ENCODE measurements around the gene ABCG8. TPM values are rescaled to one million over a fixed set of nuclear protein-coding genes. Genes with fewer than 3 reads are reported as not detected.

ABCG8 gene
- total RNA-seq (2014; rRNA removed; shearing (Covaris generic)): not detected in 2 replicates

DNA sequence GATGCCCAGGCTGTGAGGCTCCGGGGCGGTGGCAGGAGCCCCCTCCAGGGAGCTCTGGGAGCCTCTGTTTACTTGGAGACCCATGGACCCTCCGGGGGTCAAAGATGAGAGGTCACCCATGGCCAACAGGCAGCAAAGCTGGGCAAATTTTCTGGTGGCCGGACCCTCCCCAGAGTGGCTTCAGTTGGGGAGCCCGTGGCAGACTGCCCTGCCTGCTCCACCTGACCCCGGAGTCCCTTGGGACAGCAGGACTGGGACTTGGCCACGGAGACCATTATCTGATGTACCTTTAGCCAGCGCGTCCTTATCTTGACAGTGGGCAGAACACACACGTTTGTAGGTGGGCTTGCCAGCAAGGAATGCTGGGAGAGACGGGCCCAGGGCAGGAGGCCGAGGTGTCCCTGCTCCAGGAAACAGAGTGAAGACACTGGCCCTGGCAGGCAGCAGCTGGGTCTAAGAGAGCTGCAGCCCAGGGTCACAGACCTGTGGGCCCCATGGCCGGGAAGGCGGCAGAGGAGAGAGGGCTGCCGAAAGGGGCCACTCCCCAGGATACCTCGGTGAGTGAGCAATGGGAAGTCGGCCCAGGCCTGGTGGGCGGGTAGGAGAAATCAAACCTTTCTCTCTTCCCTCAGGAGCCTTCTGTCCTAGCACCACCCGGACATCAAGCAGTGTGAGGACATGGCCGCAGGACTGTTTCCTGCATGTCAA is at the start of gene ABCG8, which contains the start of gene ABCG5:
TSS of gene ABCG8 (plus strand) at position 412 of the 708 bp plus-strand sequence. CDS start at position 495, 83 bp downstream.
TSS of gene ABCG5 (minus strand) at position 280 of the 708 bp plus-strand sequence. CDS start at position 120, 160 bp downstream.
- DNase-seq (ENCODE audit: low spot score): no peak
- in situ Hi-C loops (cut with HindIII; ENCODE audit: low sequenced_read_pairs): no loop called here

DNA sequence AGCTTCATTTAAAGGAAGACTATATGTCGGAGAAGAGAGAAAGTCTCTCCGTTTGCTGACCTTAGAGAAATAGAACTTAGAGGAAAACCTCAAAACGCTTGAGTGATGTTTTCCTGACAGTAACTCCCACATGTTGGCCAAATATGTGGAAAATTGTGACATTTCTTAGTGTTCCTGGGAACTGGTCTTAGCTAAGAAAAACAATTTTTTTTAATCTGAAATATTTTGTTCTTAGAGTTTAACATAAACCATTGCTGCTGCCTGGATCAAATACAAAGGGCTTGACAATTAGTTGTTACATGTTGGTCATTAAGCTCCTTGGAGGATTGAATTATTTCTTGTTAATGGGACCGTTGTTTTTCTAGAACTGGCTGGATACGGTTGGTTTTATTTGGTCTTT is 48.6 kb upstream of the ABCG8 start:
- DNase-seq (ENCODE audit: low spot score): no peak
- in situ Hi-C loops (cut with HindIII; ENCODE audit: low sequenced_read_pairs): no loop called here

DNA sequence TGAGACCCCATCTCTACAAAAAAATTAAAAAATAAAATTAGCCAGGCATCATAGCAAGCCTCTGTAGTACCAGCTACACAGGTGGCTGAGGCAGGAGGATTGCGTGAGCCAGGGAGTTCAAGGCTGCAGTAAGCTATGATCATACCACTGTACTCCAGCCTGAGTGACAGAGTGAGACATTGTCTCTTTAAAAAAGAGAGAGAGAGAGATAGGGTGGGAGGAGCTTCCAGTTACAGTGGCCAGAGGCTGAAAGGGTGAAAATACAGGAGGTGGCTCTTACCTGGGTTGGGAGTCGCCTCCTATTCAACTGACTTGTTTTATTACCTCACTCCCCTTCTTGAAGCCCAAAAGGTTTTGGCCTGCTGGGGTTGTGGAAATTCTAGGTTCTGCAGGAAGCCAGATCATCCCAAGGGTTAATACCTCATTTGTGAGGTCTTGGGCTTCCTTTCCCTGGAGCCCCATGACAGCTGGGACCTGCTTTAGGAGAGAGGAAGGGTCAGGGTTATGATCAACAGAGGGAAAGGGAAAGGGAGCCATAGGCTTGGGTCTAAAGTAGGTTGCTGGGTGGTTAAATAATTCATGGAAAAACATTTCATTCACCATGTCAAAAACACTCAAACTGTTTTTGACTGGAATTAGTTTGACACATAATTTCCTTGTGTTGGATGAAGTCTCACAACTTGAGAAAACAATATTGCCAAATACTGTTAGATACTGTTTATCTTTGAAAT is 47.6 kb upstream of the ABCG8 start:
- DNase-seq (ENCODE audit: low spot score): no peak
- in situ Hi-C loops (cut with HindIII; ENCODE audit: low sequenced_read_pairs): no loop called here

DNA sequence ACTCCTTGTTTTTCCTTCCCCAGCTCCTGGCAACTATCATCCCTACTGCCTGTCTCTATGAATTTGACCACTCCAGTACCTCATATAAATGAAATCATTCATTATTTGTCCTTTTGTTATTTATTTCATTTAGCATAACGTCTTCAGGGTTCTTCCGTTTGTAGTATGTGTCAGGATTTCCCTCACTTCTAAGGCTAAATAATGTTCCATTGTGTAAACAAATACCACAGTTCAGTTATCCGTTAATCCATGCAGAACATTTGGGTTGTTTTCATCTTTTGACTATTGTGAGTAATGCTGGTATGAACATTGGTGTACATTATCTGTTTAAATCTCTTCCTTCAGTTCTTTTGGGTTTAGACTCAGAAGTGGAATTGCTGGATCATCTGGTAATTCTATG is 46.1 kb upstream of the ABCG8 start:
- in situ Hi-C loops (cut with HindIII; ENCODE audit: low sequenced_read_pairs): no loop called here
- no peak for DNase-seq (ENCODE audit: low spot score)

DNA sequence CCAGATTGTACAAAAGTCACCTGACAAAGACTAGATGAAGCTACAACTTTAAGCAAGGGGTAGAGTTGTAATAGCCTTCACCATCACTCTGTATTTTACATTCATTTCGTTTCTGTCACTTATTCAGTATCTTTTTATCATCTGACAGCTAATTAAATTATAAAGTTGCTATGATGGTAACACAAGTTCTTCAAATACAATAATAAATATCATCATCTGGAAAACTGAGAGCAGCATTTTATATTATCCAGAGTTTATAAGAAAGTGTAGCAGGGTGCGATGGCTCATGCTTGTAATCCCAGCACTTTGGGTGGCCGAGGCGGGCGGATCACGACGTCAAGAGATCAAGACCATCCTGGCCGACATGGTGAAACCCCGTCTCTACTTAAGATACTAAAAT is 43.8 kb upstream of the ABCG8 start:
- no peak for DNase-seq (ENCODE audit: low spot score)
- in situ Hi-C loops (cut with HindIII; ENCODE audit: low sequenced_read_pairs): no loop called here

DNA sequence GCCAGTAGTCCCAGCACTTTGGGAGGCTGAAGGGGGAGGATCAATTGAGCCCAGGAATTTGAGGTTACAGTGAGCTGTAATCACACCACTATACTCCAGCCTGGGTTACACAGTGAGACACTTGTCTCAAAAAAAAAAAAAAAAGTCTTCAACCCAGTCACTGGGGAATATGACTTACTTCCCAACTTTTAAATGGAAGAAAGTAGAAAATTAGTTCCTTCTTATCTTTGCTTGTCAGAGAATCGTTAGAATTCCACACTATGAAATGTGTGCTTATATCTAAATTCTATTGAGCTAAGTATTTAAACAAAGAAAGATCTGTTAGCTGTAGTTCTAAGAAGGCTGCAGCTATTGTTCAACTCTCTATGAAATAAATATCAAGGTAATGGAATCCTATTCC is 42.6 kb upstream of the ABCG8 start:
- in situ Hi-C loops (cut with HindIII; ENCODE audit: low sequenced_read_pairs): no loop called here
- no peak for DNase-seq (ENCODE audit: low spot score)

DNA sequence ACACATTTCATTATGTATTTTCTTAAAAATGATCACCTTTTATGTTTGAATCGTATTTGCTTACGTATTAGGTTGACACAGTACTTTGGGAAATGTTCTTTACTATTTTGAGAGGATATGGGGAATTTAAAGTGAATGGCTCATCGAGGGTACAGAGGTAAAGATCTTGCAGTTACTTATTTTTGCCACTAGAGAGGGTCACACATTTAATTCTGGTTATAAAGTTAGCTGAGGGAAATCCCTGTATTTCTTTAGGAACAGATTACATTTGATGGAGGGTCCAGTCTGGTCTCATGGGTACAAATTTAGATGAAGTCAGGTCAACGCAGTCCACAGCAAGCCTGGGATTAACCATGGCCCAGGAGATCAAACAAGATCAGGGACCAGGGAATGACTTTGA is 40.5 kb upstream of the ABCG8 start:
- DNase-seq (ENCODE audit: low spot score): no peak
- in situ Hi-C loops (cut with HindIII; ENCODE audit: low sequenced_read_pairs): no loop called here

DNA sequence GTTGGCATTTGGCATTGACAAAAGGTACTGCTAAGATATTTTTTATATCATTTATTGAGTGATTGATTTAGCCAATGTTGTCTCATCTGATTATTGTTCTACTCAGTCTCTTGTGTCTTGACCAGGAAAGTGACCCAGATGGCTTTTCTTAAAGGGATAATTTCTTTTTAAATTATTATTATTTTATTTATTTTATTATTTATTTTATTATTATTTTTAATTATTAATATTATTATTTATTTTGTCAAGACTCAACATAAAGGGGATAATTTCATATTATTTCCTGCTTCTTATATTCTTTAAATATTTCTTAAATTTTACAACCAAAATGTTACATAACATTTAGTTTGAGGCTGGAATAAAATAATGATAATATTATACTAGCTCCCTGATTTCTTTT is 37.9 kb upstream of the ABCG8 start:
- DNase-seq (ENCODE audit: low spot score): no peak
- in situ Hi-C loops (cut with HindIII; ENCODE audit: low sequenced_read_pairs): no loop called here

DNA sequence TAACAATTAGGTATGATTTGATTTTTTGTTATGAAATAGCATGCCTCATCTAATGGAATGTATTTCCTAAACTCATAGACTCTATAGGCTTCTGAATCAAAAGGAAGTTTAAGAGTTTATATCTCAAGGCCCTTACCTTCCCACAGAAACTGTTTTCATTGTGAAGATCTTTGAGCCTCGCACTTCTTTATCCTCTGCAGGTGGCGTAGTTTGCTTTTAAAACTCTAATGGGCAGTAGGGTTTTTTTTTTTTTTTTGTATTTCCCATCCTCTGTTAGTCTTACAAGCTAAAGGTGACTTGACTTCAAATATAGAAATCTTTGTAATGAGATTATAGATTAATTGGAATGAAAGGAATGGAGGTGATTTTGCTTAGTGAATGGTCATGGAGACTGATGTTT is 36.6 kb upstream of the ABCG8 start:
- no peak for DNase-seq (ENCODE audit: low spot score)
- in situ Hi-C loops (cut with HindIII; ENCODE audit: low sequenced_read_pairs): no loop called here

DNA sequence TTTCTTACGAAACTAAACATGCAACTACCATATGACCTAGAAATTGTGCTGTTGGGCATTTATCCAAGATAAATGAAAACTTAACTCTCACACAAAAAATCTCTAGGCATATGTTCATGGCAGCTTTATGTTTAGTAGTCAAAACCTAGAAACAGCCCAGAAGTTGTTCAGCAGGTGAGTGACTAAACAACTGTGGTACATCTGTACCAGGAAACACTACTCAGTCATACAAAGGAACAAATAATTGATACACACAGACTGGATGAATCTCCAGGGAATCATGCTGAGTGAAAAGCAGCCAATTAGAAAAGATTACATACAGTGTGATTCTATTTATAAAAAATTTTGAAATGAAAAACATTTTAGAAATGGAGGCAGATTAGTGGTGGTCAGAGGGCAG is 35.7 kb upstream of the ABCG8 start:
- in situ Hi-C loops (cut with HindIII; ENCODE audit: low sequenced_read_pairs): no loop called here
- DNase-seq (ENCODE audit: low spot score): no peak

DNA sequence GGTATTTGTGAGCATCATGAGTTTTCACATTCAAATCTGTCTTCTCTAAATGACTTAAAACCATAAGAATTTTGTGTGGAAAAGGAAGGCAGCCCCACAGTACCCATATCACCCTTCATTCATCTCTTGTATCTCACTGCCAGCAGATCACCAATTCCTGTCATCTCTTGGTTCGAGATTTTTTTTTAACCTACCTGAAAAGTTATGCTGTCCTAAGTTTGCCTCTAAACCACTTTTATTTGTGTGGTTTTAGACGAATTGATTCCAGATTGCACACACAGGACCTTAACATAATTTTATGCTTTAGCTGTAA is 32.1 kb upstream of the ABCG8 start:
- no peak for DNase-seq (ENCODE audit: low spot score)
- in situ Hi-C loops (cut with HindIII; ENCODE audit: low sequenced_read_pairs): no loop called here

DNA sequence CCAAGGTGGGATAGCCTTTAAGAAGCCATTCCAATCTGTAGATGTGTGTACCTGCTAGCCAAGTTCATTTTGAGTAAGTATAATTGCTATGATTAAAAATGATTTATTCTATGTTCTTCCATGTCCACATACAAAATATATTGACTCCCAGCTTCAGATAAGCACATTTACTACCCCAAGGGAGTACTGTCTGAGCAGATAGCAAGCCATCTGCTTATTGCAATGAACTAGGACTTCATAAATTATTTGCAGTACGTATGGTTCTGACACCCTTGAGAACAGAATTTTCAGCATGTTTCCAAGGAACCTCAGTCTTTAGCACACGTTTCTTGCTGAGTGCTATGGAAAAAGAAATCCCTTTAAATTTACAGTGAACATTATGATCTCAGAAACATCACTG is 28.3 kb upstream of the ABCG8 start:
- no peak for DNase-seq (ENCODE audit: low spot score)
- in situ Hi-C loops (cut with HindIII; ENCODE audit: low sequenced_read_pairs): no loop called here

DNA sequence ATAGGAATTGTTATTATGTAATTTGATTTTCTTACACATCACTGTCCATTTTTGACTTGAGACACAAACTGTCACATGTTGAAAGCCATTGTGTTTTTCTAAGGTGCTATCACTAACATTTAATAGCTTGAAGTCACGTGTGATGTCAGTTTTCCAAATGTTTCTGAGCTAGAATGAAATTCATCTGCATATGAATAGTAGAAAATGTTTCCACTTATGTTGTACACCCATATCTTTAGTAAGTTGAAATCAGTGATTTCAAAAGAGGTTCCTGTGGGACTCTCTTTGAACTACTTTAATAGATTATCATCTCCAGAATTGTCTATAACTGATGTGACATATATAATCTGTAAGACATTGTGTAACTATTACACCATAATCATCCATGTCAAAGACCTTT is 27.9 kb upstream of the ABCG8 start:
- in situ Hi-C loops (cut with HindIII; ENCODE audit: low sequenced_read_pairs): no loop called here
- no peak for DNase-seq (ENCODE audit: low spot score)

DNA sequence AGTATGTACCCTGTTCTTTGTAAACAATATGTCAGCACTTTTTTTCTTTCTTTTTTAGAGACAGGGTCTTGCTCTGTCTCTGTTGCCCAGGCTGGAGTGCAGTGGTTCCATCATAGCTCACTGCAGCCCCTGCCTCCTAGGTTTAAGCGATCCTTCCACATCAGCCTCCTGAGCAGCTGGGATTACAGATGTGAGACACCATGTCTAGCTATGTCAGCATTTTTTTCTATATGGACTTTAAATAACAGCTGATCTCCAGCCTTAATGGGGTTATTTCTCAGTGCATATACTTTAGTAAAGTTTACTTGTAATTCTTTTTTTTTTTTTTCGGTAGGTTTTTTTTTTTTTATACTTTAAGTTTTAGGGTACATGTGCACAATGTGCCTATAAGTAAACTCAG is 26.8 kb upstream of the ABCG8 start:
- in situ Hi-C loops (cut with HindIII; ENCODE audit: low sequenced_read_pairs): no loop called here
- no peak for DNase-seq (ENCODE audit: low spot score)

DNA sequence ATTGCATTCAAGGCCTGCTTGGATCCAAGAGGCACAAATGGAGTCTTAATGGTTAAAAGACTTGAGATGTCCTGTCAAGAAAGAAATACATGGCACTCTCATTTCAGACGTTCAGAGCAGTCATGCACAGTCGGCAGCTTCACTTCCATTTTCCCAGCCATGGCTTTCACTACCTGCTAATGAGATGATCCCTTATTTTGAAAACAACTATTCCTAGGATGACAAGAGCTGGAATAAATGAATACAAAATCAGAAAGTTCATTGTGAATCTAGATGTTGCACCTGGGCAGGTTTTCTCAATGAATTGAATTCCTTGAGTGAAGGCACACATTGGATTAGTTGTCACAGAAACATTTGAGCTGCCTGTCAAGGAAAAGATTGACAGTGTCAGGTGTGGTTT is 25.8 kb upstream of the ABCG8 start:
- no peak for DNase-seq (ENCODE audit: low spot score)
- in situ Hi-C loops (cut with HindIII; ENCODE audit: low sequenced_read_pairs): no loop called here

DNA sequence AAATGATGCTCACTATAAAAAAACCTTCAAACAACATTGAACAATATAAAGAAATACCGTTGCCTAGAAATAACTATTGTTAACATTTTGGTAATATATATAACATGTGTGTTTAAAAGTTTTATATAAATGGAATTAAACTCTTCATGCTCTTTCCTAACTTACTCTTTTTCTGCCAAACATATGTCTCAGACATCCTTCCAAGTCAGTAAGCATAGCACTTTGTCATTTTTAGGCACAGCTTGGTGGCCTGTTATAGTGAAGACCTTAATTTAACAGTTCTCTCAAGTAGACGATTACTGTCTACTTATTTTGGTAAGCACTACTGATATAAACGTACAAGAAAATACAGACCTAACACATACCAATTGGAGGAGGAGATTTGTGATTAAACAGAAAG is 24.1 kb upstream of the ABCG8 start:
- DNase-seq (ENCODE audit: low spot score): no peak
- in situ Hi-C loops (cut with HindIII; ENCODE audit: low sequenced_read_pairs): no loop called here

DNA sequence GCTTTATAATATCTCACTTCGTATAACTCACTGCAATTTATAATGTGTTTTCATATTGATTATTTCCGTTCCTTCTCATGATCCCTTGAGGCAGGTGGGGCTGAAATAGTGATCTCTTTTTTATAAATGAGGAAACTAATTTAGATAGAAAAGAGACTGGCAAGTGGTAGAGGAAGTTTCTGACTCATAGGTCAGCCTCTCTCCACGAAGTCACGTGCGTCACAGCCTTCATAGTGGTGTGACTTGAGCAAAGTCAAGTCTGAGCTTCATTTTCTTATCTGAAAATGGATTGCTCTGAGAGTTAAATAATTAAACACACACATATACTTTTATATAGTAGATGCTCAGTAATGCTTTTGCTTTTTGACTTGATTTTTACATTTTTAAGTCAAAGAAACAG is 20.0 kb upstream of the ABCG8 start:
- DNase-seq (ENCODE audit: low spot score): no peak
- in situ Hi-C loops (cut with HindIII; ENCODE audit: low sequenced_read_pairs): no loop called here

DNA sequence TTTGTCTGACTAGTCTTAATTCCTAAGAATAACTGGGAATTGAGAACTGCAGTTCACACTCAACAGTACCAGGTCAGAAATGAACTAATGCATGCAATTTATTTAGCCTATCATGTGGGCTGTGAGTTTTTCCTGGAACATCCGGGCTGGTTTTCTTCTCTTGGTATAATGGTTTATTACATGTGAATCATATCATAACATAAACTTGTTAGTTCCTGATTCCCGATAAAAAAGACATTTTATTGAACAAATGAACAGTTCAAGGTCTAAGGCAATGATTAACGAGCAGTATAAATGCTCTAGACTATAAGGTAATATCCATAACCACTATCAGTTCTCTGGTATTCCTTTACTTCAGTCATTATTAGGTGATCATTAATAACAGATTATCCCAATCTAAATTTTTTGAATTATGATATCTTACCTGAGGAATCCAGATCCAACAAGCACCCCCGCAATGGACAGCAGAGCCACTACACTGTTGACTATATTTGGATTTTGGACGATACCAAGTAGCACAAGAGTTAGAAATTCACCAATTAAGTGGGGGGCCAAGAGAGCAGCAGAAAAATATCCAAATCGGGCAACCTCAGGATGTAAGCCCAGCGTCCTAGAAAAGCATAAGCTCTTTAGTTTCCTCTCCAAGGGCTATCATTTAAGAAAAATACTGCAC is 19.1 kb upstream of the ABCG8 start:
- in situ Hi-C loops (cut with HindIII; ENCODE audit: low sequenced_read_pairs): no loop called here
- DNase-seq (ENCODE audit: low spot score): no peak

DNA sequence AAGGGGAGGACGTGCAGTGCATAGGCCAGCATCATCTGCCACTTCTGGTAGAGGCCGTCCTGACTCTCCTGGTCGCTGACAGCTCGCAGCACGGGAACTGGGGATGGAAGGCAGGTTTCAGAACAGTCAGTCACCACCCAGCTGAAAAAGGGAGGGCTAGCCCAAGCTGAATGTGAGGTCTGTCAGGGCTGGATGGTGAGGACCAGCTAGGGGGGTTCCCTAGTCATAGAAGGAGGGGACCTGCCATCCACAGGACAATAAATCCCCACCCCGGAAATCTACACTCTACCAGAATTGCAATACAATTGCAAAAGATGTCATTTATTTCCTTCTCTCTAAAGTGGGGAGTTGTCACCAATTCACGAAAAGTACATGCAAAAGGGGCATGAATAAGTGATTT is 15.9 kb upstream of the ABCG8 start:
- in situ Hi-C loops (cut with HindIII; ENCODE audit: low sequenced_read_pairs): no loop called here
- no peak for DNase-seq (ENCODE audit: low spot score)

DNA sequence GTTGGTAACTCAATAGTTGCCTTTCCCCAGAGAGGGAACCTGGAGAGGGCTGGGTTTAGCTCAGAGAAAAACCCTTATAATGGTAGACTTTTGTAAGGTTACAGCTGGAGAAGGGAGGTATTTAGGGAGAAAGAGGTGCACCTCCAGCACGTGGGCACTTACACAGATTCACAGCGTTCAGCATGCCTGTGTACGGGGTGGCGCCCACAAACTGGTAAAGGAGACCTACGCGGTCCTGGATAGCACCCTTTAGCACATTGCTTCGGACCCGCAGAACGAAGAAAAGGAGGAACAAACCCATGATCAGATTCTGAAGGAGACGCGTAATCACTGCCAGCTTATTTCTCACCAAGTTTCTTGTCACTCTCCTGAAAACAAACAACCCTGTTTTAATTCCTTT is 15.0 kb upstream of the ABCG8 start:
- DNase-seq (ENCODE audit: low spot score): no peak
- in situ Hi-C loops (cut with HindIII; ENCODE audit: low sequenced_read_pairs): no loop called here

DNA sequence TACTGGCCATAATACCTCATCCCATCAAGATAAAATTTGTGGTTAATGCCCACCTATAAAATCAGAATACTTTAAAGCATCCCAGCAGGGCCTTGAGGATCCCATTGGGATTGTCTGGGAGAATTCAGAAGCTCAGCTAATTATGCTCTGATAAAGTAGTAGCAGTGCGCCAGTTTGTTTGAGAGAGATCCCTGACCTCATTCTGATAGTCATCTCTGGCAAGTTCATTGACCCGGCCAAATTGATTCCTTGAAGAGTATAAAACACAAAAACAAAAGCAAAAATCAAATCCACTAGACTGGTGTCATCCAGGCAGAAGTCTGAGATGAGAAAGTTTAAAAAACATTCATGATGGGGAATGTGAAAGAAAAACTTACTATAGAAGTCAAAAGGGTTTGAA is 14.3 kb upstream of the ABCG8 start:
- in situ Hi-C loops (cut with HindIII; ENCODE audit: low sequenced_read_pairs): no loop called here
- DNase-seq (ENCODE audit: low spot score): no peak

Measured in G401 (cell line).